ENCODE data around the gene ZFYVE21.

ZFYVE21 gene

DNA sequence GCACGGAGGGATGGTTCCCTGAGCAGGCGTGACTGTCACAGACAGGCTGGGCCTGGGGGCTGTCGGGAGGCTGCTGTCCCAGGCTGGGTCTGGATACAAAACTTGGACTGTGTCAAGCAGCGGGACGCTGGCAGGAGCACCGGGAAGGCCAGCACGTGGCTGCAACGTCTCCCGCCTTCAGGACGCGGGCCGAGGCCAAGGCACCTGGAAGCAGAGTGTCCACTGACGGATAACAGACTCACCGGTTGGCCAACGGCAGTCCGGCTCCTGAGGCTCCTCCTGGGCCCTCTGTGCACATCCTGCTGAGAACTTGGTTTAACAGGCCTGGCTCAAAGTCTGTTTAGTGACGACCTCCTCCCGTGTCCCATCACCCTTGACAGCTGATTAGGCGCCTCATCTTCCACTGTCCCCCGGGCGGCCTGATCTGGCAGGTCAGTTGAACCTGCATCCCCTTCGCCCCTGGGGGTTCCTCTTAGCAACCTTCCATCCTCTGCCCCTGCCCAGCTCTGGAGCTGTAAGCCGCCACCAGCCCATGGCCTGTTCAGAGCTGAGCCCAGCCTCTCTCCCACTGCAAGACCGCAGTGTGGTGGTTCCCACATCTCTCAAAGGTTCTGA is 2.9 kb upstream of the ZFYVE21 start:
- no peak for DNase-seq
- Histone ChIP-seq H3K36me3 (ENCODE audit: control insufficient read depth, insufficient read depth, low read length) (no peaks in the 10 kb centered on the region), H3K27ac (ENCODE audit: insufficient read depth, low read length, poor library complexity, severe bottlenecking) (no peak overlapping the region), H3K4me3 (ENCODE audit: insufficient read depth, low read depth, low read length, poor library complexity, severe bottlenecking) (no peak overlapping the region), H3K4me1 (ENCODE audit: control insufficient read depth, insufficient read depth, low read length, poor library complexity, severe bottlenecking) (peaks cover 9% of the 10 kb centered on the region), H3K27me3 (replicated peaks; ENCODE audit: control insufficient read depth, insufficient read depth, low read length, poor library complexity, severe bottlenecking) (no peaks in the 10 kb centered on the region), H3K9me3 (ENCODE audit: control insufficient read depth, low read length) (no peaks in the 10 kb centered on the region)

DNA sequence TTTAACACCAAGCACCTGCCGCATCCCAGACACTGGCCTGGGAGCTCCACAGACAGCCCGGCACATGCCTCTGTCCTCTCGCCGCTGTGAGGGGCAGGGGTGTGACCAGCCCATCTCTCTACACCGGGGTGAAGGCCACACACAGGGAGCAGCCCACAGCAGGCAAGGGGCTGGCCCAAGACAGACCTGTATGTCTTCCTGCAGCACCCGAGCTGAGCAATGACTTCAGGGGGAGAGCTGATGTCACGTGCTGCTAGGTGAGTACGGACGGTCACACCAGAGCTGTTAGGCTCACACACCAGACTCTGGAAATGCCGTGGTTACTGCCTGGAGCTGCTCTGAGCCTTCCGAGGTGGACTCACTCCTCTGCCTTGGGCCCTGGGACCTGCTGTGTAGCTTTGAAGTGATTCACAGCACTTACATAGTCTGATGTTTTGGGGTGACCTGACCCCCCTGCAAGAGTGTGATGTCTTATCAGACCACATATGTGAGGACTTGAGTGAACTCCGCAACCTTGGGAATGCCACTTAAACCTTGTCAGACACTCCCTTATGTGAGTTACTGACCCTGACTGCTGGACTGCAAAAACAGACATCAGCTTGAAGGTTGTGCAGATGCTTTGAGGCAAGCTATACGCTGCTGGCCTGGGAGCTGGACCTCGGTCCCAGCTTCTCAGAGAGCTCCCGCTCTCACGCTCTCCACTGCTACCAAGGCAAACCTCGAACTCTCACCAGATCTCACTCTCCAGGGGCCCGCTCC is 2.1 kb upstream of the ZFYVE21 start:
- peaks cover 9% of the 10 kb centered on the region for H3K4me1 ChIP-seq (ENCODE audit: control insufficient read depth, insufficient read depth, low read length, poor library complexity, severe bottlenecking)
- no peaks in the 10 kb centered on the region for H3K9me3 ChIP-seq (ENCODE audit: control insufficient read depth, low read length)
- H3K27me3 ChIP-seq (replicated peaks; ENCODE audit: control insufficient read depth, insufficient read depth, low read length, poor library complexity, severe bottlenecking), result no peaks in the 10 kb centered on the region
- DNase-seq, result no peak
- no peak overlapping the region for H3K4me3 ChIP-seq (ENCODE audit: insufficient read depth, low read depth, low read length, poor library complexity, severe bottlenecking)
- H3K36me3 ChIP-seq (ENCODE audit: control insufficient read depth, insufficient read depth, low read length), result no peaks in the 10 kb centered on the region
- no peak overlapping the region for H3K27ac ChIP-seq (ENCODE audit: insufficient read depth, low read length, poor library complexity, severe bottlenecking)

DNA sequence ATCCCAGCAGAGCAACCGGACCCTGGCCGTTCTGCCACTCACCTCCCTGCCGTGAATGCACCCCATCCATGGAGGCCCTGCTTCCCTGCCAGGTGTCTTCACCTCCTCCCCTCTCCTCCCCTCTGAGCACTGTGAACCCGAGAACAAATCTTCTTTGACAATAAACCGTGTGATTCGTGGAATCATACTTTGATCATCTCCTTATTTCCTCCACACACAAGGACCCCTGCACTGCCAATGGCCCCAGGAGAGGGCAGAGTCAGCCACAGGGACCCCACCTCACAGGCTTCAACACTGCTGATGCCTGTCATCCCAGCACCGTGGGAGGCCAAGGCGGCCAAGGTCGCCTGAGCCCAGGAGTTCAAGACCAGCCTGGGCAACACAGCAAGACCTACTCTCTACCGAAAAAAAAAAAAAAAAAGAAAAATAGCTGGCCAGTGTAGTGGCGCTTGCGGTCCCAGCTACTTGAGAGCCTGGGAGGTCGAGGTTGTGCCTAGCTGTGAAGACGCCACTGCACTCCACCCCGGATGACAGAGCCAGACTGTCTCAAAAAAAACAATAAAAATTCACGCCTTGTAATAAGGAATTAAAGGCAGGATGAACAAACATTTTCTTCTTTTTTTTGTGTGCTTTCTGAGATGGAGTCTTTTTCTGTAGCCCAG is 1.4 kb upstream of the ZFYVE21 start:
- H3K27ac ChIP-seq (ENCODE audit: insufficient read depth, low read length, poor library complexity, severe bottlenecking), result no peak overlapping the region
- H3K4me3 ChIP-seq (ENCODE audit: insufficient read depth, low read depth, low read length, poor library complexity, severe bottlenecking), result peak overlapping the region; percentile 58
- H3K36me3 ChIP-seq (ENCODE audit: control insufficient read depth, insufficient read depth, low read length), result no peaks in the 10 kb centered on the region
- no peak for DNase-seq
- H3K27me3 ChIP-seq (replicated peaks; ENCODE audit: control insufficient read depth, insufficient read depth, low read length, poor library complexity, severe bottlenecking), result no peaks in the 10 kb centered on the region
- H3K4me1 ChIP-seq (ENCODE audit: control insufficient read depth, insufficient read depth, low read length, poor library complexity, severe bottlenecking), result peaks cover 9% of the 10 kb centered on the region
- H3K9me3 ChIP-seq (ENCODE audit: control insufficient read depth, low read length), result no peaks in the 10 kb centered on the region

- no peaks in the 10 kb centered on the region for H3K27me3 ChIP-seq (replicated peaks; ENCODE audit: control insufficient read depth, insufficient read depth, low read length, poor library complexity, severe bottlenecking)
- no peak for DNase-seq
- no peaks in the 10 kb centered on the region for H3K36me3 ChIP-seq (ENCODE audit: control insufficient read depth, insufficient read depth, low read length)
- peak overlapping the region; percentile 37 for H3K27ac ChIP-seq (ENCODE audit: insufficient read depth, low read length, poor library complexity, severe bottlenecking)
- no peaks in the 10 kb centered on the region for H3K9me3 ChIP-seq (ENCODE audit: control insufficient read depth, low read length)
- peak overlapping the region; percentile 66 for H3K4me3 ChIP-seq (ENCODE audit: insufficient read depth, low read depth, low read length, poor library complexity, severe bottlenecking)
- peaks cover 9% of the 10 kb centered on the region for H3K4me1 ChIP-seq (ENCODE audit: control insufficient read depth, insufficient read depth, low read length, poor library complexity, severe bottlenecking)
These were observed 636 bp downstream of the ZFYVE21 start for GRCh38 chr14:103716091-103716801.

DNA sequence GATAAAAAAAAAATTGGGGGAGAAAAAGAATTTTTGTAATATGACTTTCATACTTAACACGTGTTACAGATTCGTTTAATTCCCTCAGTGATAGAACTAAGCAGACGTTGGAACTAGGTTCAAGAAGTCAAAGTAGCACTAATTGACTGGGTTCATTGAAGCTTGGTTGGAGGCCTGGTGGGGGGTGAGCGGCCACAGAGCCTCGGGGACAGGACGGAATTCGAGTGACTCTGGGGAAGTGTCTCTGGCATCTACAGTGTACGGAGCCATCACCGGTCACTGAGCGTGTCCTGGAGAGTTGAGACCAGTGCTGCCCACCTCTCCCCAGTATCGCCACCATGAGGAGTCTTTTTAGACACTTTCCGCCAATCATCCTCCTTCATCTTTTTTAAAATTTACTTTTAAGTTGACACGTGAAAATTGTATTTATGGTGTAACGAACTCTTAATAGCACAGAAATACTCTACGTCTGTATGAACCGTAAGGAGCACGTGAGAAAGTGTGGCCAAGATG is 1.3 kb downstream of the ZFYVE21 start:
- no peak overlapping the region for H3K27ac ChIP-seq (ENCODE audit: insufficient read depth, low read length, poor library complexity, severe bottlenecking)
- no peaks in the 10 kb centered on the region for H3K9me3 ChIP-seq (ENCODE audit: control insufficient read depth, low read length)
- no peaks in the 10 kb centered on the region for H3K36me3 ChIP-seq (ENCODE audit: control insufficient read depth, insufficient read depth, low read length)
- peak overlapping the region; percentile 66 for H3K4me3 ChIP-seq (ENCODE audit: insufficient read depth, low read depth, low read length, poor library complexity, severe bottlenecking)
- H3K27me3 ChIP-seq (replicated peaks; ENCODE audit: control insufficient read depth, insufficient read depth, low read length, poor library complexity, severe bottlenecking), result no peaks in the 10 kb centered on the region
- H3K4me1 ChIP-seq (ENCODE audit: control insufficient read depth, insufficient read depth, low read length, poor library complexity, severe bottlenecking), result peaks cover 9% of the 10 kb centered on the region
- no peak for DNase-seq

- DNase-seq, result no peak
- no peaks in the 10 kb centered on the region for H3K36me3 ChIP-seq (ENCODE audit: control insufficient read depth, insufficient read depth, low read length)
- no peaks in the 10 kb centered on the region for H3K27me3 ChIP-seq (replicated peaks; ENCODE audit: control insufficient read depth, insufficient read depth, low read length, poor library complexity, severe bottlenecking)
- H3K27ac ChIP-seq (ENCODE audit: insufficient read depth, low read length, poor library complexity, severe bottlenecking), result no peak overlapping the region
- peaks cover 9% of the 10 kb centered on the region for H3K4me1 ChIP-seq (ENCODE audit: control insufficient read depth, insufficient read depth, low read length, poor library complexity, severe bottlenecking)
- H3K4me3 ChIP-seq (ENCODE audit: insufficient read depth, low read depth, low read length, poor library complexity, severe bottlenecking), result no peak overlapping the region
- no peaks in the 10 kb centered on the region for H3K9me3 ChIP-seq (ENCODE audit: control insufficient read depth, low read length)
These were observed 3.0 kb downstream of the ZFYVE21 start for GRCh38 chr14:103718572-103718971.

- no peak for DNase-seq
- H3K9me3 ChIP-seq (ENCODE audit: control insufficient read depth, low read length), result no peaks in the 10 kb centered on the region
- no peaks in the 10 kb centered on the region for H3K36me3 ChIP-seq (ENCODE audit: control insufficient read depth, insufficient read depth, low read length)
- H3K27me3 ChIP-seq (replicated peaks; ENCODE audit: control insufficient read depth, insufficient read depth, low read length, poor library complexity, severe bottlenecking), result no peaks in the 10 kb centered on the region
- H3K4me1 ChIP-seq (ENCODE audit: control insufficient read depth, insufficient read depth, low read length, poor library complexity, severe bottlenecking), result peaks cover 9% of the 10 kb centered on the region
- no peak overlapping the region for H3K27ac ChIP-seq (ENCODE audit: insufficient read depth, low read length, poor library complexity, severe bottlenecking)
- no peak overlapping the region for H3K4me3 ChIP-seq (ENCODE audit: insufficient read depth, low read depth, low read length, poor library complexity, severe bottlenecking)
These were observed 4.1 kb downstream of the ZFYVE21 start for GRCh38 chr14:103719751-103720150.

DNA sequence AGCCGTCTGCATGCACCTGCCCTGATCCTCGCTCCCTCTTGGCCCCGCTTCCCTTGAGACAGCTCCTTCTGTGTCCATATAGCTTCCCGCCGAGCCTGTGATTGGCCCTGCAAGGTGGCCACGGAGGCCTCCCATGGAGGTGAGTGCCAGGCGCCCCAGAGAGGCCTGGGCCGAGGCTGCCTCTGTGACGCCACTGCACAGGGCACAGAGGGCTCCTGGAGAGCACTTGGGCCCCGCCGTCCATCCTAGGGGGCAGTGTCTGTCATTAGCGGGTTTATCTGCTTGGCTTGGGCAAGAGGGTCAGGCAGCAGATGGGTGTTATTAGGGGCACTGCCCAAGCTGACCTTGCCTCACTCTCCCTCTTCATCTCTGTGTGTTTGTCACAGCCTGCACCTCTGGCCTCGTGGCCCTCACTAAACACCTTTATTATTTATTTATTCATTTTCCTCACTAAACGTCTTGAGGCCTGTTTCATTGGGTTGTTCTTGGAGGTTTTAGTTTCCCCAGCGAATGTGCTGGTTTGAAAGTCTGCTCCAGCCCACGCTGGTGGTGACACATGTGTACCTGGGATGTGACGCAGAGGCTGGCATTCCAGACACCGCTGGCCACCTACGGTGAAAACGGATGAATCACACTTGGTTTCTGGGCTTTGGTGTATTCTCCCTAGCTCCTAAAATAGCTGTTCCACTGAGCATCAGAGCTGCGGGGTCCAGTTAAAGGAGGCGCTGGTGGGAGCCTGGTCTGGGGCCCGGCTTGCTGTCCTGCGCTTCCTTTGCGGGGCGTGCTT is 5.9 kb downstream of the ZFYVE21 start:
- no peak overlapping the region for H3K27ac ChIP-seq (ENCODE audit: insufficient read depth, low read length, poor library complexity, severe bottlenecking)
- DNase-seq, result no peak

DNA sequence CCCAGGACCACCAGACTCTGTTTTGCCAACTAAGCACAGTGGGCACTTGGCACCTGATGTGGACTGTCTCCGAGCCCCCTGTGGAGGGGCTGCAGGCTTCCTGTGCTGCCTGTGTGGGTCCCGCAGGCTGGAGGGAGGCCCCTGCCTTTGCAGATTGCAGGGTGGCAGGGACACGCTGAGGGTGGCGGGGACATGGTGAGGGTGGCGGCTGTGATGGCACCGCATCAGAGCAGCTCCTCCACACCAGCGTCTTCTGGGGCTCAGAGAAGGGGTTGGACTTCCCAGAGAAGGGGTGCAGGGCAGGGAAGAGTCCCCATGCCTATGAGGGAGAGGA is 8.1 kb downstream of the ZFYVE21 start:
- no peaks in the 10 kb centered on the region for H3K4me1 ChIP-seq (ENCODE audit: control insufficient read depth, insufficient read depth, low read length, poor library complexity, severe bottlenecking)
- no peak overlapping the region for H3K4me3 ChIP-seq (ENCODE audit: insufficient read depth, low read depth, low read length, poor library complexity, severe bottlenecking)
- peaks cover 11% of the 10 kb centered on the region for H3K36me3 ChIP-seq (ENCODE audit: control insufficient read depth, insufficient read depth, low read length)
- DNase-seq, result no peak
- no peaks in the 10 kb centered on the region for H3K27me3 ChIP-seq (replicated peaks; ENCODE audit: control insufficient read depth, insufficient read depth, low read length, poor library complexity, severe bottlenecking)
- no peaks in the 10 kb centered on the region for H3K9me3 ChIP-seq (ENCODE audit: control insufficient read depth, low read length)
- H3K27ac ChIP-seq (ENCODE audit: insufficient read depth, low read length, poor library complexity, severe bottlenecking), result no peak overlapping the region

More for the DNA sequence above, 5.9 kb downstream of the ZFYVE21 start:
- no peaks in the 10 kb centered on the region for H3K36me3 ChIP-seq (ENCODE audit: control insufficient read depth, insufficient read depth, low read length)
- no peaks in the 10 kb centered on the region for H3K27me3 ChIP-seq (replicated peaks; ENCODE audit: control insufficient read depth, insufficient read depth, low read length, poor library complexity, severe bottlenecking)
- H3K4me1 ChIP-seq (ENCODE audit: control insufficient read depth, insufficient read depth, low read length, poor library complexity, severe bottlenecking), result peaks cover 5% of the 10 kb centered on the region
- no peaks in the 10 kb centered on the region for H3K9me3 ChIP-seq (ENCODE audit: control insufficient read depth, low read length)
- H3K4me3 ChIP-seq (ENCODE audit: insufficient read depth, low read depth, low read length, poor library complexity, severe bottlenecking), result no peak overlapping the region

Data from effector memory CD4-positive, alpha-beta T cell (primary cell).